SK-N-SH (cell line): ENCODE data around the gene SCGN. TPM values are rescaled to one million over a fixed set of nuclear protein-coding genes. Genes with fewer than 3 reads are reported as not detected.

ENCODE experiments used
- CTCF ChIA-PET: fragments of 300-600, 350-600 bp; formaldehyde crosslinking; extraction: SDS; loops from one replicate; lab custom pipeline; 2021; lab: Yijun Ruan, JAX
- POLR2A ChIA-PET: fragments of 350-600 bp; sonication (Branson Sonifier 250); formaldehyde crosslinking; extraction: SDS; loops from one replicate; lab custom pipeline; 2020; ENCODE audit warnings: antibody characterized with exemption, inconsistent platforms; lab: Yijun Ruan, JAX
- DNase-seq: peaks from one replicate; pipeline ENCODE4 v3.0.0; 2012
- H2AFZ ChIP-seq: fragments of 200-600 bp; sonication (generic); 2 replicates; pipeline ENCODE4 v1.8.1; 2016; ENCODE audit warnings: antibody characterized with exemption, mild to moderate bottlenecking, low read depth
- H3F3A ChIP-seq: fragments of 200-600 bp; sonication (generic); replicated peaks from 2 replicates; pipeline ENCODE3; 2016; ENCODE audit warnings: antibody characterized with exemption, mild to moderate bottlenecking; ENCODE audit not compliant: insufficient read depth
- H3K27ac ChIP-seq, 2 experiments: fragments of 200-500 bp in 1 of 2; fragments of 200-600 bp in 1 of 2; sonication (Bioruptor generic) in 1 of 2; sonication (generic), shearing (Covaris generic) in 1 of 2; 2 replicates each; pipeline versions ENCODE4 v1.5.1 to v1.6.1; 2014 to 2016; ENCODE audit warnings: low read depth in 2 of 2, inconsistent platforms in 1 of 2, low read length in 1 of 2, mild to moderate bottlenecking in 1 of 2, mixed read lengths in 1 of 2
- H3K27me3 ChIP-seq: fragments of 200-600 bp; sonication (generic), shearing (Covaris generic); 2 replicates; pipeline ENCODE4 v1.6.1; 2016; ENCODE audit warnings: mixed run types; ENCODE audit not compliant: insufficient read depth
- H3K36me3 ChIP-seq, 2 experiments: fragments of 200-500 bp in 1 of 2; fragments of 200-600 bp in 1 of 2; sonication (Bioruptor generic) in 1 of 2; sonication (generic) in 1 of 2; replicated peaks in 1 of 2; 2 replicates each; pipeline versions ENCODE3 to v1.5.1; 2014 to 2016; ENCODE audit warnings: low read length in 1 of 2, mild to moderate bottlenecking in 1 of 2; ENCODE audit not compliant: insufficient read depth in 2 of 2, control insufficient read depth in 1 of 2
- H3K4me1 ChIP-seq, 2 experiments: fragments of 200-500 bp in 1 of 2; fragments of 200-600 bp in 1 of 2; sonication (Bioruptor generic) in 1 of 2; sonication (generic), shearing (Covaris generic) in 1 of 2; 2 replicates each; pipeline versions ENCODE4 v1.5.1 to v1.6.1; 2014 to 2016; ENCODE audit warnings: low read depth in 1 of 2, low read length in 1 of 2, mixed run types in 1 of 2; ENCODE audit not compliant: insufficient read depth in 2 of 2, control insufficient read depth in 1 of 2
- H3K4me2 ChIP-seq: fragments of 200-600 bp; sonication (generic), shearing (Covaris generic); 2 replicates; pipeline ENCODE4 v1.6.1; 2017; ENCODE audit warnings: mixed run types
- H3K4me3 ChIP-seq, 2 experiments: fragments of 200-500 bp in 1 of 2; fragments of 200-600 bp in 1 of 2; sonication (Bioruptor generic) in 1 of 2; sonication (generic), shearing (Covaris generic) in 1 of 2; 2 replicates each; pipeline versions ENCODE4 v1.5.1 to v1.8.1; 2014 to 2016; ENCODE audit warnings: low read depth in 2 of 2, inconsistent platforms in 1 of 2, low read length in 1 of 2, mild to moderate bottlenecking in 1 of 2, mixed read lengths in 1 of 2, moderate library complexity in 1 of 2
- H3K79me2 ChIP-seq: fragments of 200-600 bp; sonication (generic); 2 replicates; pipeline ENCODE4 v1.8.1; 2017; ENCODE audit warnings: mild to moderate bottlenecking; ENCODE audit not compliant: insufficient read depth
- H3K9ac ChIP-seq: fragments of 200-600 bp; sonication (generic); 2 replicates; pipeline ENCODE4 v1.6.1; 2017; ENCODE audit warnings: mixed run types
- H3K9me2 ChIP-seq: fragments of 200-600 bp; sonication (generic); 2 replicates; pipeline ENCODE4 v1.6.1; 2017; ENCODE audit warnings: mixed run types
- H3K9me3 ChIP-seq: fragments of 200-600 bp; sonication (generic); 2 replicates; pipeline ENCODE4 v1.6.1; 2017; ENCODE audit warnings: mixed run types, mild to moderate bottlenecking, moderate library complexity
- H4K20me1 ChIP-seq: fragments of 200-600 bp; sonication (generic); 2 replicates; pipeline ENCODE4 v1.6.1; 2017; ENCODE audit warnings: mild to moderate bottlenecking, mixed run types; ENCODE audit not compliant: insufficient read depth
- CHD2 ChIP-seq: fragments of 150-350 bp; IDR thresholded peaks from 2 replicates; pipeline ENCODE4 v1.6.1; 2018; ENCODE audit warnings: low read length; ENCODE audit not compliant: partially characterized antibody
- CTCF ChIP-seq: fragments of 200-600 bp; sonication (generic); IDR thresholded peaks from 2 replicates; pipeline ENCODE4 v1.6.1; 2017; ENCODE audit warnings: antibody characterized with exemption, mild to moderate bottlenecking, moderate library complexity
- ELF1 ChIP-seq: IDR thresholded peaks from 2 replicates; pipeline ENCODE4 v1.4.0; 2012
- EZH2phosphoT487 ChIP-seq: fragments of 200-600 bp; sonication (generic); IDR thresholded peaks from 2 replicates; pipeline ENCODE4 v1.6.1; 2017; ENCODE audit warnings: low read depth, mixed run types, mild to moderate bottlenecking, antibody characterized with exemption, moderate library complexity, borderline replicate concordance
- FOXJ3 ChIP-seq: sonication (generic); formaldehyde crosslinking; IDR thresholded peaks from 2 replicates; pipeline ENCODE4 v1.5.1; 2020; ENCODE audit warnings: mild to moderate bottlenecking, missing genetic modification reagents
- FOXM1 ChIP-seq: IDR thresholded peaks from 2 replicates; pipeline ENCODE4 v1.4.0; 2012; ENCODE audit warnings: low read depth, mild to moderate bottlenecking
- GATA2 ChIP-seq: sonication (generic); formaldehyde crosslinking; IDR thresholded peaks from 2 replicates; pipeline ENCODE4 v1.5.0; 2020; ENCODE audit warnings: mild to moderate bottlenecking, missing genetic modification reagents
- IRF3 ChIP-seq: fragments of 150-350 bp; IDR thresholded peaks from 2 replicates; pipeline ENCODE4 v1.6.1; 2016; ENCODE audit warnings: mild to moderate bottlenecking, low read depth, low read length
- JUND ChIP-seq: IDR thresholded peaks from 2 replicates; pipeline ENCODE4 v1.4.0; 2012
- MXI1 ChIP-seq: IDR thresholded peaks from 2 replicates; pipeline ENCODE4 v1.6.1; 2012; ENCODE audit warnings: mild to moderate bottlenecking, low read depth, low read length, improper control_type of control experiment
- SMC3 ChIP-seq: IDR thresholded peaks from 2 replicates; pipeline ENCODE4 v1.6.1; 2012; ENCODE audit warnings: low read depth, low read length, improper control_type of control experiment
- TEAD4 ChIP-seq: IDR thresholded peaks from 2 replicates; pipeline ENCODE4 v1.4.0; 2012; ENCODE audit warnings: mild to moderate bottlenecking, borderline replicate concordance; ENCODE audit not compliant: insufficient read depth
- USF2 ChIP-seq: fragments of 150-350 bp; IDR thresholded peaks from 2 replicates; pipeline ENCODE4 v1.6.1; 2017; ENCODE audit warnings: antibody characterized with exemption, low read length, low read depth, borderline replicate concordance
- WGBS: methylation state at CpG from one replicate; pipeline ENCODE4 v1.1.6; 2017; ENCODE audit warnings: low lambda C conversion rate; 5-methylcytosine and 5-hydroxymethylcytosine counted together
- polyA plus RNA-seq, 3 experiments: library from polyadenylated mRNA; depleted of rRNA; stranded (reverse); fragments of >200 nt; gene quantifications; 2 replicates each; pipeline ENCODE4 v1.2.3, GENCODE V29; 2012

Gene SCGN
- polyA plus RNA-seq, 1 of the 3 experiments (the other 2 are of a cell fraction) = not detected

- DNase-seq = no peak
- 49% methylated on average over 14 of the region's 14 CpGs for WGBS
- Histone ChIP-seq H3K9me3 (no peaks in the 10 kb centered on the region), H3K27ac (no peak overlapping the region), H3K4me3 (no peak overlapping the region), H3K4me2 (no peak overlapping the region), H3K9ac (no peak overlapping the region), H3K27me3 (no peaks in the 10 kb centered on the region), H3K36me3 (no peaks in the 10 kb centered on the region), H3K4me1 (peaks cover 0 to 14% of the 10 kb centered on the region in 2 experiments; a peak in 1 of 4 replicates), H2AFZ (no peak overlapping the region), H3K9me2 (no peaks in the 10 kb centered on the region), H3F3A (no peaks in the 10 kb centered on the region), H4K20me1 (no peaks in the 10 kb centered on the region), H3K79me2 (no peaks in the 10 kb centered on the region)
- TF ChIP-seq JUND (no peak), USF2 (no peak), TEAD4 (no peak)
- CTCF ChIA-PET = interaction anchor here (2.2 to 2.4 kb wide), 2 partner anchors 8 to 10 kb away, joined by 9 to 11 read pairs; no protein-coding TSS in a partner anchor
- POLR2A ChIA-PET = no interaction called here
These were observed 58.3 kb downstream of the SCGN start for GRCh38 chr6:25710287-25710686.

- TF ChIP-seq CHD2 = peak; percentile 13
- TF ChIP-seq FOXM1 = no peak
- peak; percentile 48 for TF ChIP-seq GATA2
- no peak for TF ChIP-seq EZH2phosphoT487
- TF ChIP-seq TEAD4 = no peak
- Histone ChIP-seq H3K9me2 (no peaks in the 10 kb centered on the region), H3K4me2 (no peak overlapping the region), H3K27ac (peak overlapping the region in 1 of 2 experiments; percentile 50; a peak in 2 of 4 replicates), H3K4me1 (peaks cover 0 to 10% of the 10 kb centered on the region in 2 experiments; a peak in 1 of 4 replicates), H3K9me3 (no peaks in the 10 kb centered on the region), H3K79me2 (no peaks in the 10 kb centered on the region), H3K27me3 (no peaks in the 10 kb centered on the region), H3K9ac (no peak overlapping the region), H3K4me3 (no peak overlapping the region), H3K36me3 (no peaks in the 10 kb centered on the region), H4K20me1 (no peaks in the 10 kb centered on the region), H3F3A (no peaks in the 10 kb centered on the region), H2AFZ (no peak overlapping the region)
- 15% methylated on average over 1 of the region's 1 CpG for WGBS
- peak; percentile 56 for DNase-seq
- ChIA-PET CTCF (interaction anchor here (0.7 to 2.5 kb wide), 12 partner anchors 12 to 490 kb away, joined by 3 to 8 read pairs (median 3); partner anchors contain the start of genes CARMIL1 and SCGN), POLR2A (no interaction called here)
These were observed 61.8 kb downstream of the SCGN start for GRCh38 chr6:25713824-25714223.

GRCh38 chr6:25714765-25715164 lies 62.8 kb downstream of the SCGN start:
- no peak overlapping the region for H3K27ac ChIP-seq
- ChIA-PET POLR2A (no interaction called here), CTCF (interaction anchor here (1.1 to 2.5 kb wide), 4 partner anchors 41 to 491 kb away, joined by 3 to 12 read pairs (median 8); partner anchors contain the start of gene CARMIL1)
- H3K27me3 ChIP-seq = no peaks in the 10 kb centered on the region
- no peaks in the 10 kb centered on the region for H4K20me1 ChIP-seq
- H3K9ac ChIP-seq = no peak overlapping the region
- WGBS = 66% methylated on average over 3 of the region's 3 CpGs
- no peak for DNase-seq
- H3F3A ChIP-seq = no peaks in the 10 kb centered on the region
- no peaks in the 10 kb centered on the region for H3K36me3 ChIP-seq
- no peak for TF ChIP-seq USF2
- TF ChIP-seq GATA2 = no peak
- no peak for TF ChIP-seq SMC3
- no peak for TF ChIP-seq ELF1
- no peak for TF ChIP-seq CTCF
- no peak for TF ChIP-seq IRF3
- no peak for TF ChIP-seq MXI1
- TF ChIP-seq FOXJ3 (CRISPR knock-in tag) = no peak
- H3K4me1 ChIP-seq = peaks cover 0 to 10% of the 10 kb centered on the region in 2 experiments; a peak in 1 of 4 replicates
- no peak overlapping the region for H3K4me2 ChIP-seq
- H3K9me3 ChIP-seq = no peaks in the 10 kb centered on the region
- no peaks in the 10 kb centered on the region for H3K9me2 ChIP-seq
- H2AFZ ChIP-seq = no peak overlapping the region
- H3K79me2 ChIP-seq = no peaks in the 10 kb centered on the region
- no peak overlapping the region for H3K4me3 ChIP-seq
